Dermis lymphatic vessel endothelial cell (primary cell): ENCODE measurements around the gene ARMCX1. TPM values are rescaled to one million over a fixed set of nuclear protein-coding genes. Genes with fewer than 3 reads are reported as not detected.

Source experiments
- total RNA-seq: library from RNA; depleted of rRNA; stranded (reverse); fragments of >200 nt; gene quantifications from 2 replicates; pipeline ENCODE4 v1.2.1, GENCODE V29; 2014

ARMCX1 gene
- total RNA-seq: 53.1 and 75.8 TPM in 2 replicates

GRCh38 chrX:101550362-101550750, at the start of gene ARMCX1:
ARMCX1 (plus strand) TSS chrX:101550547; CDS start chrX:101552931, 2,384 bp downstream.

Other genes starting within 250 kb of the ARMCX1 start
- 1.6 and 3.4 TPM in 2 replicates for gene TIMM8A, start 201.8 kb upstream of the ARMCX1 start, total RNA-seq
- not detected in 2 replicates for gene BTK, start 164.4 kb upstream of the ARMCX1 start, total RNA-seq
- 277 and 518 TPM in 2 replicates for gene RPL36A, start 159.5 kb upstream of the ARMCX1 start, total RNA-seq
- gene GLA, start 142.6 kb upstream of the ARMCX1 start, total RNA-seq: 18.4 and 20.2 TPM in 2 replicates
- 103 and 108 TPM in 2 replicates for gene HNRNPH2, start 142.3 kb upstream of the ARMCX1 start, total RNA-seq
- gene ARMCX4, start 65.1 kb upstream of the ARMCX1 start, total RNA-seq: 3.9 and 4.0 TPM in 2 replicates
- 44.7 and 48.4 TPM in 2 replicates for gene ARMCX6, start 67.5 kb downstream of the ARMCX1 start, total RNA-seq
- gene ARMCX3, start 72.6 kb downstream of the ARMCX1 start, total RNA-seq: 78.4 and 86.9 TPM in 2 replicates
- gene ARMCX2, start 109.3 kb downstream of the ARMCX1 start, total RNA-seq: 39.7 and 78.0 TPM in 2 replicates